ENCODE results near the gene DSC2.

DNA sequence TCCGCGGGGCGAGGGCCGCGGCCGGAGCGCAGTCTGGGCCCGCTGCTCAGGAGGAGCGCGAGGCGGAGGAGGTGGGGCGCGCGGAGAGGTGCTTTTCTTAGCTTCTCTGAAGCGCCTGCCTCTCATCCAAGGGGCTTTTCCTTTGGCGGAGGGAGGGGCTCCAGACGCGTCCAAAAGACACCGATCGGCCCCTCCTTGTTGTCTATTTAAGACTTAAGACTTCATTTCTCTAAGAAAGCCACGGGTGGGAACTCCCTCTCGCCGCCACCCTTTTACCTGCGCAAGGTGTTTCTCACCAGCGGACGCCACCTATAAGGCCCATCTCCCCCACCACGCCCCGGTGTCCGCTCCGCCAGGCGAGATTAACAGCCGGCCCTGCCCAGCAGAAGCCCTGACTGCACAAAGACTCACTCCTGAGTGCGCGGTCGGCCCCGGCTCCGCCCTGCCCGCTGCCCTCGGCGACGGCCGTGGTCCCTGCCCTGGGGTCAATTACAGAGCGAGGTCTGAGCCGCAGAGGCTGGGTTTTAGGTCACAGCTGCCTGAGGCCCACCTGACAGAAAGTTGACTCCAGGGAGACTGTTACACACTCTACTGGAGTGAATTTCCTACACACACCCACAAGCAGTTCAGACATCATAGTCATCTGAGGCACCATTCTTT, at the start of gene DSC2:
- TF ChIP-seq, protein P1, sequence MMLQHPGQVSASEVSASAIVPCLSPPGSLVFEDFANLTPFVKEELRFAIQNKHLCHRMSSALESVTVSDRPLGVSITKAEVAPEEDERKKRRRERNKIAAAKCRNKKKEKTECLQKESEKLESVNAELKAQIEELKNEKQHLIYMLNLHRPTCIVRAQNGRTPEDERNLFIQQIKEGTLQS (IDR thresholded peaks at IDR 0.05): no peak
- no peak for TF ChIP-seq CTCF (IDR thresholded peaks at IDR 0.05 in 2 of 3, conservative IDR thresholded peaks at IDR 0.05 in 1 of 3; ENCODE audit: borderline replicate concordance in 1 of 3, insufficient read depth in 1 of 3, low read depth in 2 of 3, low read length in 2 of 3)
- TF ChIP-seq POLR2AphosphoS5 (IDR thresholded peaks at IDR 0.05; ENCODE audit: low read depth, low read length): peak; percentile 67
- no peak for TF ChIP-seq MAX (IDR thresholded peaks at IDR 0.05)
- no peak for TF ChIP-seq CEBPB (IDR thresholded peaks at IDR 0.05; ENCODE audit: low read depth)
- TF ChIP-seq POLR2A (IDR thresholded peaks at IDR 0.05; ENCODE audit: borderline replicate concordance, extremely low read depth, insufficient read depth, insufficient read length): no peak
- no peak for TF ChIP-seq EZH2phosphoT487 (IDR thresholded peaks at IDR 0.05; ENCODE audit: borderline replicate concordance)
- no peak for TF ChIP-seq JUND (IDR thresholded peaks at IDR 0.05)
- no peak for TF ChIP-seq SRF (IDR thresholded peaks at IDR 0.05; ENCODE audit: low read depth)
- TF ChIP-seq EGR1 (IDR thresholded peaks at IDR 0.05; ENCODE audit: low read depth): no peak
